Mononuclear cell (primary cell): ENCODE measurements around the gene EIF3C. TPM values are rescaled to one million over a fixed set of nuclear protein-coding genes. Genes with fewer than 3 reads are reported as not detected.
"Not testable (repeated sequence)": the region's sequence is repeated elsewhere in the genome, so short reads cannot be mapped to it uniquely, and the experiment has no call there.

Source experiments
- H3K27me3 ChIP-seq: 2 replicates; pipeline ENCODE4 v1.6.0; 2011; ENCODE audit warnings: low read length, control low read depth; ENCODE audit not compliant: insufficient read depth
- H3K4me1 ChIP-seq: 2 replicates; pipeline ENCODE4 v1.5.1; 2011; ENCODE audit warnings: mild to moderate bottlenecking, low read length, control low read depth; ENCODE audit not compliant: insufficient read depth
- H3K4me3 ChIP-seq: 2 replicates; pipeline ENCODE4 v1.5.1; 2011; ENCODE audit warnings: mild to moderate bottlenecking, low read length, moderate library complexity
- H3K9me3 ChIP-seq: 2 replicates; pipeline ENCODE4 v1.5.1; 2011; ENCODE audit warnings: low read depth, mild to moderate bottlenecking, control low read depth, low read length
- total RNA-seq: library from RNA; depleted of rRNA; stranded (reverse); fragments of >200 nt; gene quantifications from one replicate; pipeline ENCODE4 v1.2.3, GENCODE V29; 2012

EIF3C gene
- total RNA-seq, result 50.6 TPM

GRCh38 chr16:28711220-28712083, at the start of gene EIF3C:
EIF3C (plus strand) TSS chr16:28711464; CDS start chr16:28711687, 223 bp downstream.
- H3K4me1 ChIP-seq, H3K27me3 ChIP-seq, H3K9me3 ChIP-seq, H3K4me3 ChIP-seq: not testable (repeated sequence)

DNA sequence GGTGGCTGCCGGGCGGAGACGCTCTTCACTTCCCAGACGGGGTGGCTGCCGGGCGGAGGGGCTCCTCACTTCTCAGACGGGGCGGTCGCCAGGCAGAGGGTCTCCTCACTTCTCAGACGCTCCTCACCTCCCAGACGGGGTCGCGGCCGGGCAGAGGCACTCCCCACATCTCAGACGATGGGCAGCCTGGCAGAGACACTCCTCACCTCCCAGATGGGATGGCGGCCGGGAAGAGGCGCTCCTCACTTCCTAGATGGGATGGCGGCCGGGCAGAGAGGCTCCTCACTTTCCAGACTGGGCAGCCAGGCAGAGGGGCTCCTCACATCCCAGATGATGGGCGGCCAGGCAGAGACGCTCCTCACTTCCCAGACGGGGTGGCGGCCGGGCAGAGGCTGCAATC, 45.0 kb upstream of the EIF3C start:
- not testable (repeated sequence) for H3K4me3 ChIP-seq, H3K27me3 ChIP-seq, H3K4me1 ChIP-seq, H3K9me3 ChIP-seq

- not testable (repeated sequence) for H3K27me3 ChIP-seq, H3K4me3 ChIP-seq, H3K4me1 ChIP-seq, H3K9me3 ChIP-seq
Measured at GRCh38 chr16:28667480-28667879, 43.8 kb upstream of the EIF3C start.

DNA sequence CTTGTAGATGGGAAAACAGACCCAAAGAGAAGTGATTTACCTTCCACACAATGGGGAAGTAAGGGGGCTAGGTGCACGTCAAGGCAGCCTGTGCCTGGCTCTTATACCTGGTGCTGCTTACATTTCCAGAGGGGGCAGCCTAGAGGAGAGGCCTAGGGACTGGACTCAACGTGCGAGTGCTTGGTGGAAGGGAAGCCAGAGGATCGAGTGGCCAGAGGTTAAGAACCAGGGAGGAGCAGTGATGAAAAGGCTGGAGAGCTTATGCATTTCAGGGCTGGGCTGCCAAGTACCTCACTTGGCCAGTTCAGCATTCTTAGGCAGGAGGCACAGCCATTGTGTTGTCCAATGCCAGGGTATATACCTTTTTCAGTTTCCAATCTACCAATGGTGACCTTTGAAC, 43.1 kb upstream of the EIF3C start:
- H3K4me3 ChIP-seq, H3K4me1 ChIP-seq, H3K9me3 ChIP-seq, H3K27me3 ChIP-seq: not testable (repeated sequence)

DNA sequence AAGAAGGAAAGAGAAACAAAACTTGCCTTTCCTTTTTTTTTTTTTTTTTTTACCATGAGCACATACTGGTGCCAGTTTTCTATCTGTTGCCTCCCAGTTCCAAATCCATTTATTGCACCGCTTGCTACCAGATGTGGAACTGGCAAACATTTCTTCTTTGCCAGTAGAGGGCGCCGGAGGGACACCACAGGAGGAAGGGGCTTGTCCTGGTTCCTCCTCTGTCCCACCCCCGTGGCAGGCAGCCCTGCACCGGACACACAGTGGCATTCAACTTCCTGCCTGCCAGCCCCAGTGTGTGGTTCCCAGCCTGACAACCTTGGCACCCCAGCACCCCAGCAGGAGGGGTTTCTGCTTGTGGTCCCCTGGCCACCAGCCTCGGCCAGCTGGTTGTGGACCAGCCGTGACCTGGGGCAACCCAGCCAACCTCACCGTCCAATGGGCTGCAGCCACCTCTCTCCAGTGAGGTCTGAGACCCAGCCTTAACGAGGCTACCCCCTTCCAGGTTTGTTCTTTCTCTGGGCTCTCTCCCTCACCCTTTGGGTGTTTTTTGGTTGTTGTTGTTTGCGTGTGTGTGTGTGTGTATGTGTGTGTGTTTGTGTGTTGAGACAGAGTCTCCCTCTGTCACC, 22.8 kb upstream of the EIF3C start:
- not testable (repeated sequence) for H3K4me1 ChIP-seq, H3K9me3 ChIP-seq, H3K27me3 ChIP-seq, H3K4me3 ChIP-seq

DNA sequence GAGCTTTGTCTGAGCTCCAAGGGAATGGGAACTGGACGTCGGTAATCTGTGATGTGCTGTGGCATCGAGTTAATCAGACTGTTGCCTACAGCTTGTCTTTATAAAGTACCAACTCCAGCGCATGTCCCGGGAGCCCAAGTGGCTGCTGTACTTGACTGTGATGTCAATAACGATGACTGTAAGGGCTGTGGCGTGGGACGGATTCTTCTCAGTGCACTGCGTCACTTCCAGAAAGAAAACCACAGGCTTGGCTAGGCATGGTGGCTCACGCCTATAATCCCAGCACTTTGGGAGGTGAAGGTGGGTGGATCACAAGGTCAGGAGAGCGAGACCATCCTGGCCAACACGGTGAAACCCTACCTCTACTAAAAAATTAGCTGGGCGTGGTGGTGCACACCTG, 21.8 kb upstream of the EIF3C start:
- not testable (repeated sequence) for H3K9me3 ChIP-seq

GRCh38 chr16:28691722-28692121, 19.5 kb upstream of the EIF3C start:
- not testable (repeated sequence) for H3K4me3 ChIP-seq, H3K9me3 ChIP-seq, H3K4me1 ChIP-seq, H3K27me3 ChIP-seq

More for the DNA sequence above, 21.8 kb upstream of the EIF3C start:
- not testable (repeated sequence) for H3K27me3 ChIP-seq, H3K4me3 ChIP-seq, H3K4me1 ChIP-seq

DNA sequence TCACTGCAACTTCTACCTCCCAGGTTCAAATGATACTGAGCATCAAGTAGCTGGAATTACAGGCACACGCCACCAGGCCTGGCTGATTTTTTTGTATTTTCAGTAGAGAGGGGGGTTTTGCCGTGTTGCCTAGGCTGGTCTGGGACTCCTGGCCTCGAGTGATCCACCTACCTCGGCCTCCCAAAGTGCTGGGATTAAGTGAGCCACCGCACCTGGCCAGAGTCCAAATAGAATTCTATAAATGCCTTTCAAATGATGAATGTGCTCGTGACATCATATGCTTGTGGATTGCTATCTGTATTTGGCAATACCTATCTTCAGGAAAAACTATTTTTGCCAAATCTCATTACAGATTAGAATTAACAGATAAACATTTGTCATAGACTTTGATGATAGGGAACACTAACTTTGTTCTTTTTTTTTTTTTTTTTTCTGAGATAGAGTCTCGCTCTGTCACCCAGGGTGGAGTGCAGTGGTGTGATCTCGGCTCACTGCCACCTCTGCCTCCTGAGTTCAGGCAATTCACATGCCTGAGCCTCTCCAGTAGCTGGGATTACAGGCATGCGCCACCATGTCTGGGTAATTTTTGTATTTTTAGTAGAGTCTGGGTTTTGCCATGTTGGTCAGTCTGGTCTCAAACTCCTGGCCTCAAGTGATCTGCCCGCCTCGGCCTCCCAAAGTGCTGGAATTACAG, 17.9 kb upstream of the EIF3C start:
- not testable (repeated sequence) for H3K4me3 ChIP-seq, H3K9me3 ChIP-seq, H3K27me3 ChIP-seq, H3K4me1 ChIP-seq

- not testable (repeated sequence) for H3K4me1 ChIP-seq, H3K27me3 ChIP-seq, H3K4me3 ChIP-seq, H3K9me3 ChIP-seq
Measured at GRCh38 chr16:28699792-28700191, 11.5 kb upstream of the EIF3C start.

- not testable (repeated sequence) for H3K9me3 ChIP-seq, H3K4me1 ChIP-seq, H3K4me3 ChIP-seq, H3K27me3 ChIP-seq
Measured at GRCh38 chr16:28700349-28700748, 10.9 kb upstream of the EIF3C start.

- H3K4me3 ChIP-seq, H3K4me1 ChIP-seq, H3K9me3 ChIP-seq, H3K27me3 ChIP-seq: not testable (repeated sequence)
Measured at GRCh38 chr16:28701384-28701783, 9.9 kb upstream of the EIF3C start.

GRCh38 chr16:28704246-28704645, 7.0 kb upstream of the EIF3C start:
- not testable (repeated sequence) for H3K4me1 ChIP-seq, H3K9me3 ChIP-seq, H3K4me3 ChIP-seq, H3K27me3 ChIP-seq

GRCh38 chr16:28722852-28723650, 11.8 kb downstream of the EIF3C start:
- not testable (repeated sequence) for H3K4me3 ChIP-seq, H3K27me3 ChIP-seq, H3K9me3 ChIP-seq, H3K4me1 ChIP-seq

GRCh38 chr16:28731253-28731652, 20.0 kb downstream of the EIF3C start:
- H3K9me3 ChIP-seq, H3K4me3 ChIP-seq, H3K4me1 ChIP-seq, H3K27me3 ChIP-seq: not testable (repeated sequence)

DNA sequence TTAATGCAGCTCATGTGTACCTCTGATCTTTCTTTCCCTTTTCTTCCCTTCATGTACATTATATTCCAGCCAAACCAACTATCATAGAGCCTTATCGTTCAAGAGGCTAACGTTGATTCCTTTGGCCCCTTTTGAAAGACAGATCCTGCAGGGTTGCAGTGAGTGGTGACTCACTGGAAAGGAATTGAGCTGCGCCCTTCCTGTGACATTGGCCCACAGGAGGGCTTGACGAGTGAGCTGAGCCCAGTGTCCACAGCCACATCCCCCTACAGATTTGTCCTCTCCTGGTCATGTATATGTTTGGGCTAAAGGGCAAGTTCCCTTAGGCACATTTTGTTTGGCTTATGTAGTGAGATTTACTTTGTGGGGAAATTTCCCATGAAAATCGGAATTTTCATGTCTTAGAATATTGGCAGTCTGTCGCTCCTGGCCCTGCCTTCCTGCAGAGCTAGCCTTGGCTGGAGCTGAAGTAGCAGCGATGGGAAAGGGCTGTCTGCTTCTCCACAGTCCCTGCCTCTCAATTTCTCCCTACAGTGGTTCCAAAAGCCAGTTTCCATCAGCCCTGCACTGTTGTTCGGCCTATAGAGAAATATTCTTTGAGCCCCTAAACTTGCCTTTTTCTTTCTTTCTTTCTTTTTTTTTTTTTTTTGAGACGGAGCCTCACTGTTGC, 21.3 kb downstream of the EIF3C start:
- H3K27me3 ChIP-seq, H3K4me1 ChIP-seq, H3K9me3 ChIP-seq, H3K4me3 ChIP-seq: not testable (repeated sequence)
